HG03139 (cell line): ENCODE measurements around the gene ITGA2.
A peak's percentile ranks its signal among the peaks of the same experiment; 100 is the strongest.

ENCODE experiments used
- ATAC-seq: cut with Tn5 transposase; IDR thresholded peaks from one replicate; pipeline ENCODE4 v1.9.1; 2021; ENCODE audit not compliant: unreplicated experiment

Gene ITGA2

DNA sequence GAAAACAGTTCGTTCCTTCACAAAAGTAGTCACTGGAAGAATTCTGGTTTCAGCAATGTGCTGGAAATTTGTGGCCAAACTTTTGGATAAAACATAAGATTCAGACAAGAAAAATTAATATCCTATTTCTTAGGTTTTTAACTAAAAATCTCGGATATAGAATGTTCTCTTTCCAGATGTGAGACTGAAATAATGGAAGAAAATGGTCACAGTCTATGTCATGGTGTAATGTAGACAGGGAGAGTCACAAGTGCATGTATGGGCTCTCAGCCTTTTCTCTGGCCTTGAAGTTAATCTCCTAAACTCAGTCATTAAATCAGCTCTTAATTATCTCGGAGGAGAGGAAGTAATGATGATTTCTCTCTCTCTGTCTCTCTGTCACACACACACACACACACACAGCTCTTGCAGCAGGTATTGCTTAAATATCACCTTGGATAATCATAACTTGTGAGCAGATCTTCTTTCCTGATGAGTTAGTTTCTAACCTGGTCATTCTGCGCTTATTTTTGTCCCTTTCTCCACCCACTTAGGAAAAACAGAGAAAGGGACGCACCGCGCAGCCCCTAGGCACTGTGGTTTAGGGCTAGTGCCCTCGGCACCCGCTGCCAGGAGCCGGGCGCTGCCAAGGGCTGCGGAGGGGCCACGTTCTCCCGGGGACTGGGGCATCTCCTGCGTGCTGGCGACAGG, 672 bp upstream of the ITGA2 start:
- no peak for ATAC-seq

DNA sequence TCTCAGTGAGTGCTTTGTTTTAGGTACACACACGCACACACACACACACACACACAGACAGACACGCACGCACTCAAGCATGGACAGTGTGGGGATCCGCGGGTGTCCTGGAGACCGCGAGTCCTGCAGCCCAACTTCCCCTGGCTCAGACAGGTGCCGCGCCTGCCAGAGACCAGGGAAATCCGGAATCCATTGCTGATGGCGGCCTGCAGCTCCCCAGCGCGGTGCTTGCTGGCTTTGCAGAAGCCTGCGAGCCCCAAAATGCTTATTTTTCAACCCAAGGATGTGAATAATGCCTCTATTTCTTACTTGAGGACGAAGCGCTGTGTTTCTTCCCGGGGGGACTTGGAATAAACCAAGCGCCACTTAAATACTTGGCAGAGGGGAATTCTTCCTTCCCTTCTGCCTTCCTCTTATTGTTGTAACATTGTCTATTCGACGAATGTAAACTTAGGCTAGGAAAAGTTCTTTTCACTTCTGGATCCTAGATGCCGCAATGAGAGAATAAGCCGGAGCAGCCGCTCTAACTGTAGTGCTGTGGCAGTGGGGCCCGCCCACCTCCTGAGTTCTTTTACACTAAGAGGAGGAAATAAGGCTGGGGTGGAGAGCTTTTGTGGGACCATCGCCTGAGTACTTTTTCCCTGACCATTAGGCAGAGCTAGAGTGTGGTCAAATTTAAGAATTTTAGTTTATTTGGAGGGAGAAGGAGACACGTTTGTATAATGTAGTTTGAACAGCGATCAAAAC, 802 bp downstream of the ITGA2 start:
- peak; percentile 32 for ATAC-seq

DNA sequence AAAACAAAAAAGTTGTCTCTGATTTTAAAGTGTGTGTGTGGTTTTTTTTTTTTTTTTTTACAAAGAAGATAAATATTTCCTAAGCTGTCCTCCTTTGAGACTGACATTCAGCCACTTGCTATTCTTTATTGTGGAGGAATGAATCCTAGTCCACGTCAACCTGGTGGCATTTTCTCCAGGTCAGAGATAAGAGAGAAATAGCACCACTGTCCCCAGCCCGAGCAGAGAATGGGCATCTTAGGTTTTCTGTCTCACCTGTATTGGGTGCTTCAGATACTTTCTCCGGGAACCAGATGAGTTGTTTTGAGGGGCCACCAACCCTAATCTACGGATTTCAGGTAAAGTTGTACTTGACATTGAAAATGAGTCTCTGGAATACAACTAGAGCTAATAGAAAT, 1.4 kb downstream of the ITGA2 start:
- no peak for ATAC-seq

DNA sequence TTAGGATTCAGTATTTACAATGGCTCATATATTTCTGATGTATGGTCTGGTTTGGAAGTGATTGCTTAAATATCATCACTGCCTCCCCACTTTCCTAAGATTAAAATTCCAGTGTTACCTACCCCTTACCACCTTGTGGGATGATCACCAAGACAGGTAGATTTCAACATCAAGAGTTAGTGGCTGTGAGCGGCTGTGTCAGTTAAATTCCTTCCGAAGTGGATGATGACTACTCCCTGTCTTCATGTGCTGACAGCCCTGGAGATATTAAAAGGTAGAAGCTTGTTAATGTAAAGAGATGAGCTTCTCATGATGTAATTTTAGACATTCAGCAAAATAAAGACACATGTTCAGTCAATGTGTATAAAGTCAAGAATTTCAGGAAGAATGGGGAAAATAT, 4.2 kb downstream of the ITGA2 start:
- ATAC-seq: no peak

DNA sequence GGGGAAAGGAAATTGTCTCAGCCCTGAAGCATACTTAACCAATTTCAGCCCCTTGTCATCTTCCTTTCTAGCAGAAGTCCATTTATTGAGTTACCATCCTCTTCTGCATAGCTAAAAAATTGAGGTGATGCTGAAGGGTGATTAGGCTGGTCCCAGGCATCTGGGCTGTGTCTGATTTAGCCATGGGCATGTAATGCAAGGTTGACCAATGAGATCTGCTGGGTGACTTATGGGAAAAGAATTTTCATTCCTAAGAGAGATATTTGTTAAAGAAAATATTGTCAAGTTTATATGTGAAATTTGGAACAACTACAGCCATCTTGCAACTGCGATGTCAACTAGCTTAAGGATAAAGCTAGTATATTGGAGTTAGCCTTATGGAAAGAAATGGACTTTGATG, 5.1 kb downstream of the ITGA2 start:
- no peak for ATAC-seq

DNA sequence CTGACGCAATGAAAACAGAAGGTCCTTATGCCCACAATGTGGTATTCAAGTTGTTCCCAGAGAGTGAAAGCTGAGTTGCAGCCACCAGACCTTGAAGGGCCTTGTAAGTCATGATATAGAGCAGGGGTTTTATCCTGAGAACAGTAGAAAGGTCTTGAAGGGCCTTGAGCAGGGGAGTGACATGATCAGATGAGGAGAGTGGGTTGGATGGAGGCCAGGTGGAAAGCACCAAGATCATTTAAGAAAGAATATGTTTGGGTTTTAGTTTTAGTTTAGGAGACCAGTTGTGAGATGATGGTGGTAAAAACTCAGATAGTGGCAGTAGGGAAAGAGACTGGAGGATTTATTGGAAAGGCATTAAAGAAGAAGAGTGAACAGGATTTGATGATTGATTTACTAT, 5.9 kb downstream of the ITGA2 start:
- no peak for ATAC-seq

DNA sequence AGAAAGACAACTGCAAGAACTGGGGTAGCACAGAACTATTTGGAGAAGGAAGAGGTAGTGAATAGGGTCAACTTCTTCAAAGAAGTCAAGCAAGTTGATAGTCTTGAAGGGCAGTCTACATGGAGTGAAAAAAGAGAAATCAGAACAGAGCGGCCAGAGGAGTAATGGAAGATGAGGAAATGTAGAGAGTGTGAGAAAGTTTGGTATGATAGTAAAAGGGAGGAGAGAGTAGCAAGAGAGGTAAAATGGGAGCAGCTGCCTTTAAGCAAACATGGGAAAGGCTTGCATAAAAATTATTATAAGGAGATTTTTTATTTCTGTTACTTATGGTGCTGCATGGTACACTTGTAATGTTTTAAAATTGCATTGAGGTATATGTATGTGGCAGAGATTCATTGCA, 6.8 kb downstream of the ITGA2 start:
- ATAC-seq: no peak

DNA sequence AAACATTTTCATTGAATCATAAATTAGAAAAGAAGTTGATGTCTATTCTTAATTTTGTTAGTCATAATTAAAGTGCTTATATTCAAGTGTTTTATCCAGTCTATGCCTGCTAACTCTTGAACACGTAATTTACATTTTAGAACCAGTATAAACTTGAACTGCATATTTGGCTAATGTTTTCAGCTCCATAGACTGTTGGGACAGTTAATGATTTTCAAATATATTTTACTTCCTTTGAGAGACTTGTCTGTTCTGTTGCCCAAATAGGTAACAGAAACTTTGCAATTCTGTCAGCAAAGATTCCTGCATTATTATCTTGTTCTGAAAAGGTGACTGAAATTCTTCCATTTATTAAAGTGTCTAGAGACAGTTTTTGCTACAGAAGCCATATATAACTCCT, 7.8 kb downstream of the ITGA2 start:
- no peak for ATAC-seq

DNA sequence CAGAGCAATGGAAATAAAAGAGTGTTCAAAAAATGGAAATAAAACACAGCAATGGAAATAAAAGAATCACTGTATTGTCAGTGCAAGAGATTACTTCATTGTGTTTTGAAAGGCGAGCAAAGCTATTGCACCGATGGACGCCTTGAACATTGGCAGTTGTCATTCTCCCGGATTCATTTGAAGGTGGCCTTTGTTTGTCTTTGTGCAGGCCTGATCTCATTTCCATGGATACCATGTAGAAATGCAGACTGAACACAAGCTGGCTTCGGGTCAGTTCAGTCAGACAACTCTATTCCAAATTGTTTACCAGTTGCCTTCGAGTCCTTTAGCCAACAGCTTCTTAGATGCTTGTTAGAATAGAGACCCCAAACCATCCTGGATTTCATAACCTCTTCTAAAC, 8.3 kb downstream of the ITGA2 start:
- no peak for ATAC-seq

DNA sequence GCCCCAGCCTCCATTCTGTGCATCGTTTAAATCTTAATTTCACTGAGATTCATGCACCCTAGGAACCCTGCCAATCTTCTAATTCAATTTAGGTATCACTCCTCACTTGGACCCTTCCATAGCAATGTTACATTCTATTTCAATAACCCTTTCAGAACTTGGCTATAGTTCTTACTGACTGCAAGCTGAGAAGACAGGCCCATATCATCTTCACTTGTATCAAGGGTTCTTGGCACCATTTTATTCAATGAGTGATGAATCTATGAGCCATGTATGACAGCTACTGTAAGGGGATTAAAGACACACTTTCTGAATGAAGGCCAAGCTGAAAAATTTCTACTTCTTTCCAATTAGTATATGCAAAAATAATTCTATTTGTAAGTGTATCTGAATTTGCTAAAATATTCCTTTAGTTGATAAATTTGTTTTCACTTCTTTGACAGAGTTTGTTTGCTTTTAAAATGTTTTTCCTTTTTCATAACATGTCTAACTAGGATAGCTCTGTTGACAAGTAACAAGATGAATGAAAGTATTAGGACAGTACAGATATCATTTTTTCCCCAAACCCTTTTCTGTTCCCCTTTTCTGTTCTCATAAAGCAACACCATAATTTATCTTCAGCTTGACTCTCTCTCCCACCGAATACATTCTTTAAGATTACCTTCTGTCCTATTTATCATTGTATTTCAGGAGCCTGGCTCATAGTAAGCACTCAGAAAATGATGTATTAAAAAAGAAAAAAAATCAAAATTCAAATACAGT, 9.6 kb downstream of the ITGA2 start:
- no peak for ATAC-seq

DNA sequence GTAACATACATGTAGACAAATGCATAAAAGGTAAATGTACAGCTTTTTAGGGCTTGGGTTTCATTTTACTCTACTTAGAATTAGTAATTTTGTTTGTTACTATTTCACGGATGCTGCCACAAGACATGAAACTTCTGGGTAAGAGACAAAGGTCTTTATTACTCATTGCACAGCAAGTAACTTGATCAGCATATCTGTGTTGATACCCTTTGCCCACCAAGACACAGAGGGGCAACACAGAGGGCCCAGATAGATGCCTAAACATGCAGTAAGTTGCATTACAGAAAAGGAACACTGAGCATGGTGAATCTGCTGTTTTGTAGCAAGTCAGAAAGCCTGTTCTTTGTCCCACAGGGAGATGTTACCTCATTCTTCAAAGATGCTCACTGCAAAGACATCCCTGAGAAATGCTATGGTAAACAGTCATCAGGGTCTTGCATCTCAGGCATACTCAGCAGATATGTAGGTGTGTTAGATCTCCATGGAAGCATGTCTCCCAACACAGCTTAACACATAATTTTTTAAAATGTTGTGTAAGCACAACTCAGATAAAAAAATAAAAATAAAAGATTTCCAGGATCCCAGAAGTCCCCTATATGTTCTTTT, 10.3 kb downstream of the ITGA2 start:
- ATAC-seq: no peak

DNA sequence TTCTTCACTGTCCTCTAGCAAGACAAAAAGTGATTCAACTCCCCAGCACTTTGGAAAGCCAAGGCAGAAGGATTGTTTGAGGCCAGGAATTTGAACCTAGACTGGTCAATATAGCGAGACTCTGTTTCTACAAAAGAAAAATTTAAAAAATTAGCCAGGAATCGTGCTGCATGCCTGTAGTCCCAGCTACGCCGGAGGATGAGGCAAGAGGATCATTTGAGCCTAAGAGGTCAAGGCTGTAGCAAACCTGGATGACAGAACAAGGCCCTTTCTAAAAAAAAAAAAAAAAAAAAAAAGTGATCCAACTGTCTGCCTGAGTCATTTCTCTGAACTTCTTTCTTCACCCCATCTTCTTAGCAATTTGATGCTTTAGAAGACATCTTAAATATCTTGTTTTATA, 12.4 kb downstream of the ITGA2 start:
- ATAC-seq: no peak

DNA sequence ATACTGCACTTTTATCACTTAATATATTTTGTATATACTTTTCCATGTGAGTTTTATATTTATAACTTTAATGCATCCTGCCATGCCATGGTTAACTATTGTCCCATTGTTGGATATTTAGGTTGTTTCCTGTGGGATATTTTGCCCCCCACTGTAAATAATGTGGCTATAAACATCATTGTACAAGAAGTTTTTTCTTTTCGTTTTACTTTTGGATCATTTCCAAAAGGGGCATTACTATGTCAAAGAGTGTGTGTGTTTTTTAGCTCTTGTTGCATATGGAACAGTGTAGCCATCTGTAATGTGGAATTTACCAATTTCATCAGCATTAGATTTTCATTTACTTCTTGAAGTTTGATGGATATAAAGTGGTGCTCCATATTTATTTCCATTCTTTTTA, 13.3 kb downstream of the ITGA2 start:
- no peak for ATAC-seq

DNA sequence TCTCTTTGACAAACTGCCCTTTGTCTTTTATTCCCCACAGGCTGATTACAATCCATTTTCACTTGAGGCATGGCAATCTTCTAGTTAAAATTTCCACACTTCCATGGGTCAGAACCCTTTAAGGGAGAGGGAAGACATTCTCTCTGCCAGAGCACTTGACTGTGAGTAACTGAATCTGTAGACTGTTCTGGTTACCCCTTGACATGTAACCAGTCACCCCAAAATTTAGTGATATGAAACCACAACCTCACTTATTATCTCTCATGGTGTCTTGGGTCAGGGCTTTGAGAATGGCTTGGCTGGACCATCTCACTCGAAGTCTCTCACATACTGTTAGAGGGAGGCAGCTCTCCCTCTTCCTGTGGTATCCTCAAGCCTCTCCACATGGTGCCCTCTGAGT, 14.0 kb downstream of the ITGA2 start:
- no peak for ATAC-seq

DNA sequence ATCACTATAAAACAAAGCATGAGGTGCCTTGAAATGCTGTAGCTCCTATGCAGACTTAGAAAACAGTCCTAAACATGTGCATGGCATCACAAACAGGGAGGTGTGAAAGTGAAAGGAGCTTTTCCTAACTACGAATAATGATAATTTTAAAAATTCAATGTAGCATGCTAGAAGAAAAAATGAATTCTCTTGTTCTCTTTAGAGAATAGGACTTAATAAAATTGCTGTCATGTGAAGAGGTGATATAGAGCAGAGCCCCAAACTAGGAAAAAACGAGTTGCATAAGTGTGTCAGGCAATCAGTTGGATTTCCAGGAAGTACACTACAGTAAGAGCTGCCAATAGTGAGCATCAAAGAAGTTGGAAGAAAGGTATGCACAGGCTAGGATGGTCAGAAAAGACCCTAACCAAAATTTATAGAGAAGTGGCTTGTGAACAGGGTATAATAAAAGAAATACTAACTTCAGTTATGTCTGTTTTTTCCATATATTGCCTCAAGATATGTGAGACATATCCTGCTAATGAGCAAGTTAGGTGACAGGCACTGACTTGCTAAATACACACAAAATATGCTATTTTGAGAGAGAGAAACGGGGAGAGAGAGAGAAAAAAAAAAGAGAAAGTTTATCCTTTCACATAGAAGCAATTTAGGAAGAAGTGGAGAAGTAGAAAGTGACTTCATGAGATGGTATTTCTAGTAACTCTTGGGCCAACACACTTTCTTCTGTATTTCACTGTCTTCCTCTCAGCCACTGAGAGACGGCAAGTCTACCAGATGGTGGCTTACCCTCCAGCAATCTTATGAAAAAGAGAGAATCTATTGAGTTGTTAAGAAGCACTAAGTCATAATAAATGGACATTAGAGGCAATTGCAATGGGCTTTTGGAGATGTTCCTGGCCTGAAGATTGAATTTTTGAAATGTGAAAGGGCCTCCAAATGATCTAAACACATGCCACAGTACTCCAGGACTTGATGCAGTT, 18.0 kb downstream of the ITGA2 start:
- ATAC-seq: no peak

DNA sequence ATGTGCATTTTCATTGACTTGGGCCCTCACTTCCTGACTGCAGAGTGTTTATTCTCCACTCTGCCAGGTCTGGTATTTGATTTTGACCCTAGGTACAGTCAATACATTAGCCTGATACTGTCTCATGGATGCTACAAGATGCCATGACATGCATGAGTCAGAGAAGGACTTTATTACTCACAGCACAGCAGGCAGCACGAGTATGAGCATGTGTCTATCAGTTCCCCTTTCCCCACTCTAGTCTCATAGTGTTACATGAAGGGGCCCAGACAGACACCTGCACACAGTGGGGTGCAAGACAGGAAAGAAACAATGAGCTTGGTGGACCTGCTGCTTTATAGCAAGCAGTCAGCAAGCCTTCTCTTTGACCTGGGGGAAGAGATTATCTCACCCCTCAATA, 19.6 kb downstream of the ITGA2 start:
- ATAC-seq: peak; percentile 96

DNA sequence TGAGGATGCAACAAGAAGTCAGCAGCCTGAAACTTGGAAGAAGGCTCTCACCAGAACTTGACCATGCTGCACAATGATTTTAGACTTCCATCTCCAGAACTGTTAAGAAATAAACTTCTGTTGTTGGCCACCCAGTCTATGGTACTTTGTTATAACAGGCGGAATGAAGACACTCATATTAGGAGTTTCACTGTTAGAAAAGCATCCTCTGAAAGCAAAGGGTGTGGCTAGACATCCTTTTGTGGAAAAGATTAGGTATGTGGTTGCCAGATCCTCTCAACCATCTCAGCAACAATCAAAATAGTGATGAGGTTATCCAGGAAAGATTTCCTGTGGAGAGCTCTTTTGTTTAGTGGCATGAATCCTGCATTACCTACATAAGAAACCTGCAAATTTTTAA, 20.7 kb downstream of the ITGA2 start:
- ATAC-seq: no peak

DNA sequence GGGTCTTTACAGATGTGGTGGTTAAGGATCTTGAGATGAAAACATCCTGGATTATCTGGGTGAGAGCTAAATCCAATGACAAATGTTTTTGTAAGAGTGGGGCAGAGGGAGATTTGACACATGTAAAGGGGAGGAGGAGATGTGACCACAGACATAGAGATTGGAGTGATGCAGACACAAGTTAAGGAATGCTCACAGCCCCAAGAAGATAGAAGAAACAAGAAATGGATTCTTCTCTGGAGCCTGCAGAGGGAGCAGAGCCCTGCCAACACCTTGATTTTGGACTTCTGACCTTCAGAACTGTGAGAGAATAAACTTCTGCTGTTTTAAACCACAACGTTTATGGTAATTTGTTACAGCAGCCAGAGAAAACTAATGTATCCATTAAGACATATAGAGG, 21.7 kb downstream of the ITGA2 start:
- no peak for ATAC-seq

DNA sequence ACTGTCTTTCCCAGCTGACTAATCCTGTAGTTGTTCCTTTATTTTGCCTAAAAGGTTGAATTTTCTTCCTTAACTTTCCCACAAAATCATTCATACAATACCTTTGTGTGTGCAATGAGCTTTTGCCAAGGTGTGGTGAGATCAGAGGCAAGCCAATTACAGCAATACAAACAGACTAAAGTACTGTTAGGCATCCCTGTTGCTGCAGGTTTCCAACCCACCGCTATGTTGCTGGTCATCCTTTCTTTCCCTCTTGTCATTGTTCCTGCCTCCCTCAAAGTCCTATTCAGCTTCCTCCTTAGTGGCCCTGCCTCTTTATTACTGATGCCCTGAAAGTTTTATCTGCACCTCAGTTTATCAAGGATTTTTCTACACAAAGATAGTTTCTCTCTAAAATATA, 22.1 kb downstream of the ITGA2 start:
- no peak for ATAC-seq

DNA sequence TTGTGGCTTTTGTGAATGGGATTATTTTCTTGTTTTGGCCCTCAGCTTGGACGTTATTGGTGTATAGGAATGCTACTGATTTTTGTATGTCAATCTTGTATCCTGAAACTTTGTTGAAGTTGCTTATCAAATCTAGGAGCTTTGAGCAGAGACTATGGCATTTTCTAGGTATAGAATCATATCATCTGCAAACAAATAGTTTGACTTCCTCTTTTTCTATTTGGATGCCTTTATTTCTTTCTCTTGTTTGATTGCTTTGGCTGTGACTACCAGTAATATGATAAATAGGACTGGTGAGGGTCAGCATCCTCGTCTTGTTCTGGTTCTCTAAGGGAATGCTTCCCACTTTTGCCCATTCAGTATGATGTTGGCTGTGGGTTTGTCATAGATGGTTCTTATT, 24.7 kb downstream of the ITGA2 start:
- ATAC-seq: no peak

DNA sequence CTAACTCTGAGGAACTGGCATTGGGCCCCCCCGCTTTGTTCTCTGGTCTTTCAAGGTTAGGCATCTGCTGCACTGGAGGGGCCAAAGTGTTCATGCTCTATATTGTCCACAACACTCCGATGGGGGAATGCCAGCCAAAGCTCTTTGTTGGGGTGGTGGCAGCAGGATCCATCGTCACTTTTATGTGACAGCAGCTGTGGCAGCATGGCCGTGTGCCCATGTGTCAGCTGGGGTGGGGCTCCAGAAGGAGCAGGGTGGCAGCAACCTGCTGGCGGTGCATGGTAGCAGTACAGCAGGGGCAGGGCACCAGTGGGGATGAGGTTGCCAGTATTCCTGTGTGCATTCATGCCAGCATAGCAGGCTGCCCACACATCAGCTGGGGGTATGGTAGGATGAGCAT, 28.2 kb downstream of the ITGA2 start:
- ATAC-seq: no peak
